HCT116 (cell line): Measurements from ENCODE around the gene STAC2. TPM values are rescaled to one million over a fixed set of nuclear protein-coding genes. Genes with fewer than 3 reads are reported as not detected.

ENCODE experiments used
- ATAC-seq: fragments of 200-7000 bp; cut with Tn5 transposase; 2 replicates; pipeline ENCODE4 v1.9.1; 2020; ENCODE audit warnings: mild to moderate bottlenecking, moderate library complexity
- BruUV-seq: library from RNA; stranded (reverse); fragments of 400-500 nt; replicated peaks from 2 replicates; lab custom pipeline; 2021; lab: Mats Ljungman, UMichigan
- CTCF ChIA-PET: fragments of 300-600 bp; sonication (Branson Sonifier 250); formaldehyde crosslinking; loops from one replicate; lab custom pipeline; 2021; ENCODE audit warnings: antibody characterized with exemption; lab: Charles Lee
- POLR2A ChIA-PET: fragments of 300-600, 350-600 bp; sonication (Branson Sonifier 250); formaldehyde crosslinking; loops from one replicate; lab custom pipeline; 2021; ENCODE audit warnings: antibody characterized with exemption; lab: Charles Lee
- RAD21 ChIA-PET, 2 experiments: fragments of 300-600 bp; sonication (Branson Sonifier 250); formaldehyde crosslinking; loops; one replicate each; lab custom pipeline; 2023; ENCODE audit warnings: low total read pairs in 2 of 2; ENCODE audit not compliant: uncharacterized antibody in 2 of 2, unreplicated experiment in 2 of 2, low non-redundant PET in 1 of 2; lab: Charles Lee
- DNase-seq: peaks from one replicate; pipeline ENCODE4 v3.0.0-alpha.2; 2010; ENCODE audit warnings: low read depth, low spot score
- H2AFZ ChIP-seq: fragments of 200-600 bp; shearing (Covaris generic), sonication (generic); 2 replicates; pipeline ENCODE4 v1.6.1; 2017; ENCODE audit warnings: low read depth, mixed run types, mixed read lengths, antibody characterized with exemption, low read length; ENCODE audit not compliant: poor library complexity, severe bottlenecking
- H3K27ac ChIP-seq: 2 replicates; pipeline ENCODE4 v1.5.1; 2012; ENCODE audit warnings: low read depth, low read length
- H3K27me3 ChIP-seq: fragments of 200-600 bp; sonication (generic); 2 replicates; pipeline ENCODE4 v1.6.1; 2016; ENCODE audit warnings: mixed run types, low read length, mixed read lengths; ENCODE audit not compliant: insufficient read depth
- H3K36me3 ChIP-seq, 2 experiments: fragments of 200-500 bp in 1 of 2; fragments of 200-600 bp in 1 of 2; sonication (Bioruptor generic) in 1 of 2; sonication (generic) in 1 of 2; 2 replicates each; pipeline versions ENCODE4 v1.5.1 to v1.6.1; 2014 to 2016; ENCODE audit warnings: low read length in 2 of 2, inconsistent platforms in 1 of 2, mixed read lengths in 1 of 2, mixed run types in 1 of 2; ENCODE audit not compliant: insufficient read depth in 2 of 2, control insufficient read depth in 1 of 2
- H3K4me1 ChIP-seq, 2 experiments: fragments of 200-600 bp in 1 of 2; sonication (generic) in 1 of 2; 2 replicates each; pipeline versions ENCODE4 v1.5.1 to v1.6.1; 2012 to 2017; ENCODE audit warnings: low read length in 2 of 2, inconsistent platforms in 1 of 2, mild to moderate bottlenecking in 1 of 2, mixed read lengths in 1 of 2, mixed run types in 1 of 2, moderate library complexity in 1 of 2; ENCODE audit not compliant: insufficient read depth in 2 of 2, control insufficient read depth in 1 of 2
- H3K4me2 ChIP-seq: fragments of 200-600 bp; sonication (generic); 2 replicates; pipeline ENCODE4 v1.6.1; 2017; ENCODE audit warnings: mixed run types, low read length, mixed read lengths
- H3K4me3 ChIP-seq, 2 experiments: fragments of 200-600 bp in 1 of 2; sonication (generic) in 1 of 2; replicated peaks in 1 of 2; 2 replicates each; pipeline ENCODE4 v1.5.1; 2011 to 2016; ENCODE audit warnings: low read length in 2 of 2, control low read depth in 1 of 2, low read depth in 1 of 2, mild to moderate bottlenecking in 1 of 2, mixed read lengths in 1 of 2, mixed run types in 1 of 2
- H3K79me2 ChIP-seq: fragments of 200-600 bp; sonication (generic); 2 replicates; pipeline ENCODE4 v1.6.1; 2017; ENCODE audit warnings: mild to moderate bottlenecking, mixed run types, low read length, moderate library complexity, mixed read lengths; ENCODE audit not compliant: insufficient read depth
- H3K9ac ChIP-seq: fragments of 200-600 bp; sonication (generic); 2 replicates; pipeline ENCODE4 v1.6.1; 2016; ENCODE audit warnings: low read length, mixed read lengths
- H3K9me2 ChIP-seq: fragments of 200-600 bp; sonication (generic), shearing (Covaris generic); 2 replicates; pipeline ENCODE4 v1.6.1; 2017; ENCODE audit warnings: mixed run types, mild to moderate bottlenecking, moderate library complexity; ENCODE audit not compliant: insufficient read depth
- H3K9me3 ChIP-seq, 2 experiments: fragments of 200-500 bp in 1 of 2; fragments of 200-600 bp in 1 of 2; sonication (Bioruptor generic) in 1 of 2; sonication (generic) in 1 of 2; 2 replicates each; pipeline ENCODE4 v1.6.1; 2014 to 2017; ENCODE audit warnings: low read length in 2 of 2, mixed read lengths in 2 of 2, inconsistent platforms in 1 of 2, low read depth in 1 of 2, mild to moderate bottlenecking in 1 of 2, mixed run types in 1 of 2, moderate library complexity in 1 of 2; ENCODE audit not compliant: control insufficient read depth in 1 of 2, insufficient read depth in 1 of 2
- H4K20me1 ChIP-seq: fragments of 200-600 bp; sonication (generic), shearing (Covaris generic); 2 replicates; pipeline ENCODE4 v1.6.1; 2017; ENCODE audit warnings: mixed run types, mild to moderate bottlenecking, moderate library complexity; ENCODE audit not compliant: insufficient read depth
- ELF1 ChIP-seq: IDR thresholded peaks from 2 replicates; pipeline ENCODE4 v1.6.1; 2012; ENCODE audit warnings: low read depth, borderline replicate concordance
- POLR2A ChIP-seq: IDR thresholded peaks from 2 replicates; pipeline ENCODE4 v1.7.0; 2011; ENCODE audit warnings: borderline replicate concordance; ENCODE audit not compliant: insufficient read depth, insufficient read length; ENCODE audit errors: extremely low read depth
- SP1 ChIP-seq: IDR thresholded peaks from 2 replicates; pipeline ENCODE4 v1.6.1; 2012; ENCODE audit warnings: low read depth
- SRF ChIP-seq: IDR thresholded peaks from 2 replicates; pipeline ENCODE4 v1.6.1; 2012; ENCODE audit warnings: low read depth
- YY1 ChIP-seq: IDR thresholded peaks from 2 replicates; pipeline ENCODE4 v1.6.1; 2011; ENCODE audit warnings: low read length, low read depth, moderate library complexity, mild to moderate bottlenecking; ENCODE audit not compliant: insufficient replicate concordance; ENCODE audit errors: extremely low read depth
- ZFX ChIP-seq: fragments of 450-650 bp; IDR thresholded peaks from 2 replicates; pipeline ENCODE4 v1.6.1; 2017
- intact Hi-C: fragments of 100-400 bp; cut with micrococcal nuclease; formaldehyde crosslinking; loops from 2 replicates; pipeline ENCODE4 v1.10.0; 2022
- total RNA-seq: library from RNA; stranded (reverse); gene quantifications from one replicate; pipeline ENCODE4 v1.2.1, GENCODE V29; 2021; ENCODE audit not compliant: unreplicated experiment
- TF ChIP-seq, protein P1 (sequence below): IDR thresholded peaks from 2 replicates; pipeline ENCODE4 v1.6.1; 2012
- TF ChIP-seq, protein P2 (sequence below), 3 experiments: fragments of 200-600 bp in 1 of 3; sonication (generic) in 1 of 3; IDR thresholded peaks in 2 of 3; conservative IDR thresholded peaks in 1 of 3; 2 replicates each; pipeline ENCODE4 v1.5.1; 2012 to 2017; ENCODE audit warnings: low read depth in 2 of 3, low read length in 2 of 3, antibody characterized with exemption in 1 of 3, borderline replicate concordance in 1 of 3, control low read depth in 1 of 3, mild to moderate bottlenecking in 1 of 3, mixed read lengths in 1 of 3, mixed run types in 1 of 3, moderate library complexity in 1 of 3; ENCODE audit not compliant: insufficient read depth in 1 of 3
- TF ChIP-seq, protein P3 (sequence below): IDR thresholded peaks from 2 replicates; pipeline ENCODE4 v1.6.1; 2011; ENCODE audit warnings: mild to moderate bottlenecking, low read length, moderate library complexity; ENCODE audit not compliant: insufficient replicate concordance; ENCODE audit errors: extremely low read depth

The STAC2 gene
- total RNA-seq, 1 experiment from 2014 or later: not detected

DNA sequence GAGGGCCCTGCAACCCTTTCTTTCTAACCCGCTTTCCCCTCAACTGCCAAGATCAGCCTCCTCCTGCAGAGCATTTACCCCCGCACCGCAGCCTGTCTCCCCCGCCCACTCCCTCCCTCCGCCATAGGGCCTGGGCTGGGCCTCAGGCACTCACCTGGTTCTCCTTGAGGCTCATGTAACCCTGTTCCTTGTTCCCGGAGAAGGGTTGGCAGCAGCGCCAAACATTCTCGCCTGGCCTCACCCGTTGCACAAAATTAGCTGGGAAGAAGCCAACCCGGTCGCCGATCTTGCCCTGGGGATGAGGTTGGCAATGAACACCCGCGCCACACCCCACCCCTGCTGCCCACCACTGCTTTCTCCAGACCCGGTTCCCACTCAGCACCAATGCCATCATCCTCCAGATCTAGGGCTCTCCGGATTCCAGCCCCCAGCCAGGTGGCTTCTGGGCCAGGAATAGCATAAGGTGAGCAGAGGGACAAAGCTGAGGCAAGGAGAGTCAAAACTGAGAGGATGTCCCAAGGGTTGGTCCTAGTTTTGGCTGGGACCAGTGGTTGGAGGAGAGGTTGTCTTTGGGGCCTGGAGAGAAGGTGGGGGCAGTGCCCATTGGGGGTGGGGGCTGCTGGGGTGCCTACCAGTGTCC lies 12.8 kb downstream of the STAC2 start:
- TF ChIP-seq, protein P1, sequence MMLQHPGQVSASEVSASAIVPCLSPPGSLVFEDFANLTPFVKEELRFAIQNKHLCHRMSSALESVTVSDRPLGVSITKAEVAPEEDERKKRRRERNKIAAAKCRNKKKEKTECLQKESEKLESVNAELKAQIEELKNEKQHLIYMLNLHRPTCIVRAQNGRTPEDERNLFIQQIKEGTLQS: no peak
- TF ChIP-seq POLR2A (no peak), SP1 (no peak), YY1 (no peak), ELF1 (no peak), ZFX (no peak)
- Histone ChIP-seq H3K9ac (no peak overlapping the region), H3K4me1 (peaks cover 20 to 34% of the 10 kb centered on the region in 2 experiments), H3K79me2 (no peaks in the 10 kb centered on the region), H3K4me3 (no peak overlapping the region; a peak in 1 of 4 replicates), H4K20me1 (no peaks in the 10 kb centered on the region), H3K27ac (peak overlapping the region; percentile 30; the same call in 1 of the 2 replicates), H2AFZ (no peak overlapping the region), H3K27me3 (no peaks in the 10 kb centered on the region), H3K4me2 (peak overlapping the region; percentile 58), H3K9me2 (no peaks in the 10 kb centered on the region), H3K36me3 (no peaks in the 10 kb centered on the region), H3K9me3 (no peaks in the 10 kb centered on the region)
- no peak for DNase-seq
- no TSS peak for BruUV-seq
- ChIA-PET CTCF (interaction anchor here (1.3 to 1.9 kb wide), 2 partner anchors 23 to 25 kb away, joined by 4 to 6 read pairs; no protein-coding TSS in a partner anchor), RAD21 (no interaction called here), POLR2A (interaction anchor here (2.3 kb wide), 1 partner anchor 13 kb away, joined by 11 read pairs; the partner anchor contains the start of gene RPL19)
- intact Hi-C loops: no loop called here
- ATAC-seq: no peak

DNA sequence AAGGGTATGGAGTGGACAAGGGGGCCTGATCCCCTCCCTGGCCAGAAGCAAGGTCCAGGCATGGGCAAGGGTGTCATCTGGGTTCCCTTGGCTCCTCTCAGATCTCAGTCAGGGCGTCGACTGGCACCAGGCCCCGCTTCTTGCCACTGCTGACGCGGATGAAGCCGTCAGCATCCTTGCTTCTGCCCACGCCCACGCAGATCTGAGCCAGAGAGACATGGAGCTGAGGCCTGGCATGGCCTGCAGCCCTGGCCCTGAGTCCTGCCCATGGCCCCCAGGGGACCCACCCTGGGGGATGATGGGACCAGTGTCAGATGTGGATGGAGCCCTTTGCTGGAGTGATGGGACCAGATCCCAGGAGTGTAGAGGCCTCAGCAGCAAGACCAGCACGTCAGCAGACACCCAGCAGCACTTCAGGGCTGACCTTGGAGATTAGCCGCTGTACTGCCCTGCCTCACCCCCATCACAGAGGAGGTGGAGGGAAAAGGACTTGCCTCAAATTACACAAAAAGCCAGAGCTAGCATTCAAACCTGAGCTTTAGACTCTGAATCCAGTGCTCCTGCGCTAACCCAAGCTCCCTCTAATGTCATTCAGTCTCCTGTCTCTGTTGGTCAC lies 13.4 kb downstream of the STAC2 start:
- DNase-seq: no peak
- POLR2A ChIA-PET: no interaction called here
- H3K36me3 ChIP-seq: no peaks in the 10 kb centered on the region
- H3K9me3 ChIP-seq: no peaks in the 10 kb centered on the region
- no peak for TF ChIP-seq SRF
- TF ChIP-seq, protein P2, sequence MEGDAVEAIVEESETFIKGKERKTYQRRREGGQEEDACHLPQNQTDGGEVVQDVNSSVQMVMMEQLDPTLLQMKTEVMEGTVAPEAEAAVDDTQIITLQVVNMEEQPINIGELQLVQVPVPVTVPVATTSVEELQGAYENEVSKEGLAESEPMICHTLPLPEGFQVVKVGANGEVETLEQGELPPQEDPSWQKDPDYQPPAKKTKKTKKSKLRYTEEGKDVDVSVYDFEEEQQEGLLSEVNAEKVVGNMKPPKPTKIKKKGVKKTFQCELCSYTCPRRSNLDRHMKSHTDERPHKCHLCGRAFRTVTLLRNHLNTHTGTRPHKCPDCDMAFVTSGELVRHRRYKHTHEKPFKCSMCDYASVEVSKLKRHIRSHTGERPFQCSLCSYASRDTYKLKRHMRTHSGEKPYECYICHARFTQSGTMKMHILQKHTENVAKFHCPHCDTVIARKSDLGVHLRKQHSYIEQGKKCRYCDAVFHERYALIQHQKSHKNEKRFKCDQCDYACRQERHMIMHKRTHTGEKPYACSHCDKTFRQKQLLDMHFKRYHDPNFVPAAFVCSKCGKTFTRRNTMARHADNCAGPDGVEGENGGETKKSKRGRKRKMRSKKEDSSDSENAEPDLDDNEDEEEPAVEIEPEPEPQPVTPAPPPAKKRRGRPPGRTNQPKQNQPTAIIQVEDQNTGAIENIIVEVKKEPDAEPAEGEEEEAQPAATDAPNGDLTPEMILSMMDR (IDR thresholded peaks at IDR 0.05 in 2 of 3, conservative IDR thresholded peaks at IDR 0.05 in 1 of 3; ENCODE audit: borderline replicate concordance in 1 of 3, insufficient read depth in 1 of 3, low read depth in 2 of 3, low read length in 2 of 3): no peak
- TF ChIP-seq, protein P3, sequence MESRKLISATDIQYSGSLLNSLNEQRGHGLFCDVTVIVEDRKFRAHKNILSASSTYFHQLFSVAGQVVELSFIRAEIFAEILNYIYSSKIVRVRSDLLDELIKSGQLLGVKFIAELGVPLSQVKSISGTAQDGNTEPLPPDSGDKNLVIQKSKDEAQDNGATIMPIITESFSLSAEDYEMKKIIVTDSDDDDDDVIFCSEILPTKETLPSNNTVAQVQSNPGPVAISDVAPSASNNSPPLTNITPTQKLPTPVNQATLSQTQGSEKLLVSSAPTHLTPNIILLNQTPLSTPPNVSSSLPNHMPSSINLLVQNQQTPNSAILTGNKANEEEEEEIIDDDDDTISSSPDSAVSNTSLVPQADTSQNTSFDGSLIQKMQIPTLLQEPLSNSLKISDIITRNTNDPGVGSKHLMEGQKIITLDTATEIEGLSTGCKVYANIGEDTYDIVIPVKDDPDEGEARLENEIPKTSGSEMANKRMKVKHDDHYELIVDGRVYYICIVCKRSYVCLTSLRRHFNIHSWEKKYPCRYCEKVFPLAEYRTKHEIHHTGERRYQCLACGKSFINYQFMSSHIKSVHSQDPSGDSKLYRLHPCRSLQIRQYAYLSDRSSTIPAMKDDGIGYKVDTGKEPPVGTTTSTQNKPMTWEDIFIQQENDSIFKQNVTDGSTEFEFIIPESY: no peak
- H2AFZ ChIP-seq: no peak overlapping the region
- no peaks in the 10 kb centered on the region for H4K20me1 ChIP-seq
- no peaks in the 10 kb centered on the region for H3K27me3 ChIP-seq
- intact Hi-C loops: no loop called here
- RAD21 ChIA-PET: no interaction called here
- H3K79me2 ChIP-seq: no peaks in the 10 kb centered on the region
- H3K27ac ChIP-seq: no peak overlapping the region
- peaks cover 20 to 35% of the 10 kb centered on the region in 2 experiments for H3K4me1 ChIP-seq
- ATAC-seq: no peak
- H3K4me2 ChIP-seq: 0 out of 2 replicates have a peak overlapping the region, but pooled peaks have one; percentile 58
- H3K4me3 ChIP-seq: no peak overlapping the region
- CTCF ChIA-PET: interaction anchor here (1.3 to 1.9 kb wide), 2 partner anchors 23 to 26 kb away, joined by 4 to 6 read pairs; no protein-coding TSS in a partner anchor
- no peaks in the 10 kb centered on the region for H3K9me2 ChIP-seq
- H3K9ac ChIP-seq: no peak overlapping the region
- BruUV-seq: no TSS peak
